Vagina (tissue), 2 donors: Measurements from ENCODE around the gene HMSD. TPM values are rescaled to one million over a fixed set of nuclear protein-coding genes. Genes with fewer than 3 reads are reported as not detected.
A peak's percentile ranks its signal among the peaks of the same experiment; 100 is the strongest.

ENCODE experiments used
- DNase-seq, 2 donors: peaks; one replicate each; pipeline ENCODE4 v3.0.0-alpha.2; 2017; ENCODE audit errors: extremely low spot score in 2 of 2
- H3K27ac ChIP-seq: fragments of 200-600 bp; sonication (generic); one replicate; pipeline ENCODE4 v1.5.1; 2019
- H3K27me3 ChIP-seq: fragments of 200-600 bp; sonication (generic); one replicate; pipeline ENCODE4 v1.5.1; 2019
- H3K36me3 ChIP-seq, 2 donors: fragments of 200-600 bp; sonication (generic); one replicate each; pipeline ENCODE4 v1.5.1; 2017 to 2019
- H3K4me1 ChIP-seq: fragments of 200-600 bp; sonication (generic); one replicate; pipeline ENCODE4 v1.5.1; 2019
- H3K4me3 ChIP-seq, 2 donors: fragments of 200-600 bp; sonication (generic); 1 replicate in 1 of 2; 2 replicates in 1 of 2; pipeline ENCODE4 v1.5.1; 2016 to 2019
- H3K9me3 ChIP-seq: fragments of 200-600 bp; sonication (generic); one replicate; pipeline ENCODE4 v1.5.1; 2019
- POLR2A ChIP-seq, 2 donors: fragments of 450-650 bp; IDR thresholded peaks; one replicate each; pipeline ENCODE4 v1.6.1; 2017; ENCODE audit warnings: antibody characterized with exemption in 2 of 2, mild to moderate bottlenecking in 2 of 2, moderate library complexity in 2 of 2
- POLR2AphosphoS5 ChIP-seq, 2 donors: sonication (generic); formaldehyde crosslinking; IDR thresholded peaks; one replicate each; pipeline ENCODE4 v1.9.0; 2017; ENCODE audit warnings: antibody characterized with exemption in 2 of 2, mild to moderate bottlenecking in 2 of 2, low read depth in 1 of 2; ENCODE audit not compliant: insufficient read depth in 1 of 2
- intact Hi-C: fragments of 100-400 bp; cut with DNase I; formaldehyde crosslinking; loops from one replicate; pipeline ENCODE4 v1.15.1; 2023
- total RNA-seq: library from RNA; depleted of rRNA; stranded (reverse); fragments of >200 nt; gene quantifications from one replicate; pipeline ENCODE4 v1.2.3, GENCODE V29; 2016
- TF ChIP-seq, protein P1 (sequence below), 3 experiments: fragments of 450-650 bp in 2 of 3; fragments of 200-600 bp in 1 of 3; sonication (generic) in 1 of 3; IDR thresholded peaks; one replicate each; pipeline ENCODE4 v1.5.1; 2017 to 2019; ENCODE audit warnings: antibody characterized with exemption in 3 of 3, mild to moderate bottlenecking in 2 of 3, moderate library complexity in 2 of 3

Gene HMSD
- total RNA-seq, 1 donor from 2014 or later = not detected

DNA sequence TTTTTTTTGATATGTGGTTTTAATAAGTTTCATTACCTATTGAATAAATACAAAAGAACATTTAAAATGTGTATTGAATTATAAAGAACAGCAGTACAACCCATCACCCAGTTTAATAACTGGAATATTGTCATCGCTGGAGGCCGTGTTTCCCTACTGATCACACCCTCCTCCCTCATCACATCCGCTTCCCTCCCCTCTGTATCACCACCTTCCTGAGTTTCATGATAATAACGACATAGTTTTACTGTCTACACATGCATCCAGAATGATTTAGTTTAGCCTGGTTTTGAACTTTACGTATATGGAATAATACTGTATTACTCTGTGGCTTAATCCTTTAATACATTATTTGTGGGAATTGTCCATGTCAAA, 22.9 kb downstream of the HMSD start:
- intact Hi-C loops = no loop called here
- Histone ChIP-seq H3K27me3 (no peaks in the 10 kb centered on the region), H3K4me3 (no peak overlapping the region), H3K36me3 (no peaks in the 10 kb centered on the region), H3K4me1 (peaks cover 13% of the 10 kb centered on the region), H3K9me3 (no peaks in the 10 kb centered on the region), H3K27ac (no peak overlapping the region)
- DNase-seq = no peak
- TF ChIP-seq POLR2A (IDR thresholded peaks at IDR 0.05) (no peak), POLR2AphosphoS5 (IDR thresholded peaks at IDR 0.05; ENCODE audit: insufficient read depth in 1 of 2, low read depth in 1 of 2) (no peak)
- TF ChIP-seq, protein P1, sequence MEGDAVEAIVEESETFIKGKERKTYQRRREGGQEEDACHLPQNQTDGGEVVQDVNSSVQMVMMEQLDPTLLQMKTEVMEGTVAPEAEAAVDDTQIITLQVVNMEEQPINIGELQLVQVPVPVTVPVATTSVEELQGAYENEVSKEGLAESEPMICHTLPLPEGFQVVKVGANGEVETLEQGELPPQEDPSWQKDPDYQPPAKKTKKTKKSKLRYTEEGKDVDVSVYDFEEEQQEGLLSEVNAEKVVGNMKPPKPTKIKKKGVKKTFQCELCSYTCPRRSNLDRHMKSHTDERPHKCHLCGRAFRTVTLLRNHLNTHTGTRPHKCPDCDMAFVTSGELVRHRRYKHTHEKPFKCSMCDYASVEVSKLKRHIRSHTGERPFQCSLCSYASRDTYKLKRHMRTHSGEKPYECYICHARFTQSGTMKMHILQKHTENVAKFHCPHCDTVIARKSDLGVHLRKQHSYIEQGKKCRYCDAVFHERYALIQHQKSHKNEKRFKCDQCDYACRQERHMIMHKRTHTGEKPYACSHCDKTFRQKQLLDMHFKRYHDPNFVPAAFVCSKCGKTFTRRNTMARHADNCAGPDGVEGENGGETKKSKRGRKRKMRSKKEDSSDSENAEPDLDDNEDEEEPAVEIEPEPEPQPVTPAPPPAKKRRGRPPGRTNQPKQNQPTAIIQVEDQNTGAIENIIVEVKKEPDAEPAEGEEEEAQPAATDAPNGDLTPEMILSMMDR (IDR thresholded peaks at IDR 0.05) = no peak

DNA sequence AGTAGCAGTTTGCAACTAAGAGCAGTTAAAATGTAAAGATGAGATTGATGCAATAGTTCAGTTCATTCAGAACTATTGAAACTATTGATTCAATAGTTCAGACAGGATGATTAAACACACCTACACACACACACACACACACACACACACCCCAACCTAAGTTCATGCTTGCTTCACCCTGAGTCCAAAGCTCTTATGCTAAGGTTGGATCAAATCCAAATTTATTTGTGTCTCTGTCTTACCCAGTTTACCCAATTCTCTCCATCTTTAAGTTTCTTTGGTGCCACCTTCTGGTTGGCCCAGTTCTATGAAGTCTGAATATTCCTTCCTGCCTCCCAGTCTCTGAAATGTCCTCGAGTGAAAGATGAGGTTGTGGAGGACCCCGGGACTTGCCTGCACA, 25.9 kb downstream of the HMSD start:
- TF ChIP-seq POLR2AphosphoS5 (IDR thresholded peaks at IDR 0.05; ENCODE audit: insufficient read depth in 1 of 2, low read depth in 1 of 2) = no peak
- TF ChIP-seq POLR2A (IDR thresholded peaks at IDR 0.05) = no peak
- TF ChIP-seq, protein P1 (IDR thresholded peaks at IDR 0.05) = no peak
- no peaks in the 10 kb centered on the region for H3K36me3 ChIP-seq
- intact Hi-C loops = no loop called here
- no peaks in the 10 kb centered on the region for H3K27me3 ChIP-seq
- H3K4me1 ChIP-seq = peaks cover 8% of the 10 kb centered on the region
- H3K27ac ChIP-seq = no peak overlapping the region
- DNase-seq = no peak
- H3K4me3 ChIP-seq = no peak overlapping the region
- H3K9me3 ChIP-seq = no peaks in the 10 kb centered on the region

DNA sequence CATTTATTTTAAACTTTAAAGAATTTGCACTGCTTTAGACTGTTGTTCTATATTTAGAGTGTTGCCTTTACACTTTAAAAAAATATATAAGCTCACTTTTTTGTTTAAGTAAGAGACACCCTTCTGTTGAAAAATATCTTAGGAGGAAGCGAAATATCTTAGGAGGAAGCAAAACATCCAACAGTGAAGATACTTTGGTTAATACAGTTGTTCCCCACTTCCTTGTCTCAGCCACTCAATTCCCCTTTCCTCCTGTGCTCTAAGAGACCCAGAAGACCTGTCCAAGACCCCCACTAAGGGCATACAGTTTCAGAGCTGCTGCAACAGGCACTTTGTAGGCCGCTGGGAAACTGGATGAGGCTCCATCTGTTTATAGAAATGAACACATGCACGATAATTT, 26.5 kb downstream of the HMSD start:
- Histone ChIP-seq H3K27ac (no peak overlapping the region), H3K9me3 (no peaks in the 10 kb centered on the region), H3K27me3 (no peaks in the 10 kb centered on the region), H3K4me3 (no peak overlapping the region), H3K4me1 (peaks cover 8% of the 10 kb centered on the region), H3K36me3 (no peaks in the 10 kb centered on the region)
- TF ChIP-seq POLR2AphosphoS5 (IDR thresholded peaks at IDR 0.05; ENCODE audit: insufficient read depth in 1 of 2, low read depth in 1 of 2) (no peak), POLR2A (IDR thresholded peaks at IDR 0.05) (no peak)
- TF ChIP-seq, protein P1 (IDR thresholded peaks at IDR 0.05) = no peak
- intact Hi-C loops = no loop called here
- DNase-seq = no peak

DNA sequence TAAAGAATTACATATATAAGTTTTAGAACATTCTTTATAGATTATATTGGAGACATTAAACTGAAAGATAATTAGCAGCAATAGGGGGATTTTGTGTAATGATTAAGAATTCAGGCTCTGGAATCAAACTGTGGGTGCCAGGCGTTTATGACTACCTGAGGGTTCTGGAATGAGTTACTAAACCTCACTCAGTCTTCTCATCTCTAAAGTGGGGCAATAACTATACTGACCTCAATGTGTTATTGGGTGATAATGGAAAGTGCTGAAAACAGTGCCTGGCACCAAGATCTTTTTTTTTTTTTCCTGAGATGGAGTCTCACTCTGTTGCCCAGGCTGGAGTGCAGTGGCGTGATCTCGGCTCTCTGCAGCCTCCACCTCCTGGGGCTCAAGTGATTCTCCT, 27.9 kb downstream of the HMSD start:
- intact Hi-C loops = no loop called here
- DNase-seq = no peak

DNA sequence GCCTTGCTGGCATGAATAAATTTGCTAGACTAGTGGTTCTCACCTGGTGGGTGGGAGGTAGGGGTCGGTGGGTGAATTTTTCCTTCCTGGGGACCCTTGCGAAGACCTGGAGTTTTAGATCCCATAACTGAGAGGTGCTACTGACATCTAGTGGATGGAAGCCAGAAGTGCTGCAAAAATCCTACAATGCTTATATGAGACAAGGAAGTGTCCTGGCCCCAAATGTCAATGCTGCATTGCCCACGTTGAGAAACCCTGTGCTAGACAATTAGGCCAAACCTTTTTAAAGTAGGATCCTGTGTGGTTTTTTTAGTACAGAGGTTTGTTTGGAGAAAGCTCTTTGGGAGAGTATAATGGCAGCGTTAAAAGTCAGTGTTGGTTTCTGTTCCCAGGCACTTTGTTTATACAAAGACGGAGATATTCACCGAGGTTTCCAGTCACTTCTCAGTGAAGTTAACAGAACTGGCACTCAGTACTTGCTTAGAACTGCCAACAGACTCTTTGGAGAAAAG, 30.4 kb downstream of the HMSD start:
- H3K9me3 ChIP-seq = no peaks in the 10 kb centered on the region
- intact Hi-C loops = no loop called here

More for the DNA sequence above, 27.9 kb downstream of the HMSD start:
- H3K4me3 ChIP-seq = no peak overlapping the region
- no peak for TF ChIP-seq POLR2AphosphoS5 (IDR thresholded peaks at IDR 0.05; ENCODE audit: insufficient read depth in 1 of 2, low read depth in 1 of 2)
- TF ChIP-seq, protein P1 (IDR thresholded peaks at IDR 0.05) = no peak
- no peak for TF ChIP-seq POLR2A (IDR thresholded peaks at IDR 0.05)
- H3K36me3 ChIP-seq = no peaks in the 10 kb centered on the region
- H3K27me3 ChIP-seq = no peaks in the 10 kb centered on the region
- no peaks in the 10 kb centered on the region for H3K4me1 ChIP-seq
- no peaks in the 10 kb centered on the region for H3K9me3 ChIP-seq
- H3K27ac ChIP-seq = no peak overlapping the region

More for the DNA sequence above, 30.4 kb downstream of the HMSD start:
- H3K27me3 ChIP-seq = no peaks in the 10 kb centered on the region
- peaks cover 0 to 8% of the 10 kb centered on the region in 2 donors for H3K36me3 ChIP-seq
- TF ChIP-seq POLR2A (IDR thresholded peaks at IDR 0.05) = no peak
- TF ChIP-seq, protein P1 (IDR thresholded peaks at IDR 0.05) = peak; percentile 26 to 78 (median 70)
- no peaks in the 10 kb centered on the region for H3K4me1 ChIP-seq
- H3K27ac ChIP-seq = peak overlapping the region; percentile 8
- H3K4me3 ChIP-seq = peak overlapping the region; percentile 21 to 25
- no peak for DNase-seq
